Vagina (tissue), 2 donors: ENCODE results near the gene RABGEF1.

Experiments
- POLR2A ChIP-seq, 2 donors: fragments of 450-650 bp; IDR thresholded peaks; one replicate each; pipeline ENCODE4 v1.6.1; 2017; ENCODE audit warnings: antibody characterized with exemption in 2 of 2, mild to moderate bottlenecking in 2 of 2, moderate library complexity in 2 of 2
- POLR2AphosphoS5 ChIP-seq, 2 donors: sonication (generic); formaldehyde crosslinking; IDR thresholded peaks; one replicate each; pipeline ENCODE4 v1.9.0; 2017; ENCODE audit warnings: antibody characterized with exemption in 2 of 2, mild to moderate bottlenecking in 2 of 2, low read depth in 1 of 2; ENCODE audit not compliant: insufficient read depth in 1 of 2
- TF ChIP-seq, protein P1 (sequence below), 3 experiments: fragments of 450-650 bp in 2 of 3; fragments of 200-600 bp in 1 of 3; sonication (generic) in 1 of 3; IDR thresholded peaks; one replicate each; pipeline ENCODE4 v1.5.1; 2017 to 2019; ENCODE audit warnings: antibody characterized with exemption in 3 of 3, mild to moderate bottlenecking in 2 of 3, moderate library complexity in 2 of 3

DNA sequence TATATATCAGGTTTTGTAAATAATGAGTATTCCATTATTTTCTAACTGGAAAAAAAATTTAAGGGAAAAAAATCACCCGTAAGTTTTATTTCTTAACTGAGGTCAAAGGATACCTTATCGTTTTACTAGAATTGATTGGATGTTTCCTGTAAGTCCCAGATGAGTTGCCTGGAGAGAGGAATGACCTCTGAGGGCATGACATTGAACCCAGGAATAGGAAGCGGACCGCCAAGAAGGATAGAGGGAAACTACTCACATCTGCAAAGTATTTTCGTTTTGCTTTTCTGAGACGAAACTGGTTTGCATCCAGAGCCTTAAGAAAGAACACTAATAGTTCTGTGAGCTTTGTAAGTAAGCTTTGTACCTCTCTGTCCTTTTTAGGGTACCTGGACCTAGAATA is 17.4 kb downstream of the RABGEF1 start:
- TF ChIP-seq, protein P1, sequence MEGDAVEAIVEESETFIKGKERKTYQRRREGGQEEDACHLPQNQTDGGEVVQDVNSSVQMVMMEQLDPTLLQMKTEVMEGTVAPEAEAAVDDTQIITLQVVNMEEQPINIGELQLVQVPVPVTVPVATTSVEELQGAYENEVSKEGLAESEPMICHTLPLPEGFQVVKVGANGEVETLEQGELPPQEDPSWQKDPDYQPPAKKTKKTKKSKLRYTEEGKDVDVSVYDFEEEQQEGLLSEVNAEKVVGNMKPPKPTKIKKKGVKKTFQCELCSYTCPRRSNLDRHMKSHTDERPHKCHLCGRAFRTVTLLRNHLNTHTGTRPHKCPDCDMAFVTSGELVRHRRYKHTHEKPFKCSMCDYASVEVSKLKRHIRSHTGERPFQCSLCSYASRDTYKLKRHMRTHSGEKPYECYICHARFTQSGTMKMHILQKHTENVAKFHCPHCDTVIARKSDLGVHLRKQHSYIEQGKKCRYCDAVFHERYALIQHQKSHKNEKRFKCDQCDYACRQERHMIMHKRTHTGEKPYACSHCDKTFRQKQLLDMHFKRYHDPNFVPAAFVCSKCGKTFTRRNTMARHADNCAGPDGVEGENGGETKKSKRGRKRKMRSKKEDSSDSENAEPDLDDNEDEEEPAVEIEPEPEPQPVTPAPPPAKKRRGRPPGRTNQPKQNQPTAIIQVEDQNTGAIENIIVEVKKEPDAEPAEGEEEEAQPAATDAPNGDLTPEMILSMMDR (IDR thresholded peaks at IDR 0.05), result no peak
- TF ChIP-seq POLR2A (IDR thresholded peaks at IDR 0.05) (no peak), POLR2AphosphoS5 (IDR thresholded peaks at IDR 0.05; ENCODE audit: insufficient read depth in 1 of 2, low read depth in 1 of 2) (no peak)
